Measurements from ENCODE around the gene LRRC8D. TPM values are rescaled to one million over a fixed set of nuclear protein-coding genes. Genes with fewer than 3 reads are reported as not detected.

LRRC8D gene
- total RNA-seq, 1 donor from 2014 or later, result 42.1 TPM

DNA sequence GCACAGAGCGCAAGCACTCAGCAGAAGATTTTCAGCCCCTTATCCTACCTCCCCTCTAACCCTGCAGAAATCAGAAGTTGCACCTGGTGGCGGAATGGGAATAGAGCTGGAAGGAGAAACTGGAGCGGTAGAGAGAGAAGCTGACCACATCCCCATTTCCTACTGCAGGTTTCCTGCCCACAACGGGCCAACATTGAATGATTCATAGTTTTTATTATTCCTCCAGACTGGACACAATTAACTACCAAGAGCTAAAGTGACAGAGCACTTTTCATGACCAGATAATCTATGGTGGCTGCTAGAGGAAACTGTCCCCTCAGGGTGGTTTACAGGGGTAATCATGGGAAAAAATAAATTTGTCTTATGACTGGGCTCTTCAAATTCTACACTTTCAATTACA, 21.3 kb upstream of the LRRC8D start:
- no peaks in the 10 kb centered on the region for H3K36me3 Mint-ChIP-seq (ENCODE audit: insufficient read depth)
- DNase-seq (ENCODE audit: low spot score, unreplicated experiment), result no peak

DNA sequence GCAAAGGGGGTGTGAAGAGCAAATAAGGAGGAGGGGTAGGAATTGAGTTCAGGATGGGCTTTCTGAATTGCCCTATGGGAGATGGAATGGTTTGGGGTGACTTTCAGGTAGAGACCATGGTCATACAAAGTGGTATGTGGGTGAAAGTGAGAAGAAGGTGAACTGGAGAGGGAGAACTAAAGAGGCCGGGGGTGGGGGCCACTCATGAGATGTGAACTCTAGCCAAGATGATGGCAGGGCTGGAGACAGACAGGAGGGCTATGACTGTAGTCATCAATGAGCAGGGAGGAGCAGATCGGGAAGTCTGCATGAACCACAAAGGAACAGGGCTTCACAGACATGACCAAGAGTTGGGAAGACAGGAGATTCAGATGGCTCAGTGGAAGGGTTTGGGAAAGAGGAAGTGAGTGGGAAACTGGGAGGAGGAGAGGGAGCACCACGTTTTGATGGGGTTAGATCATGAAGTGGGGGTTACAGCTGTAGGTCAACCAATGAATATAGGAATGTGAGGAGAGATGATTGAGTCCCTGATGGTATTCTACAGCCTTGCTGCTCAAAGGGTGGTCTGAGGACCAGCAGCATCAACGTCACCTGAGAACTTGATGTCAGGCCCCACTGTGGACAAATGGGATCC, 20.7 kb upstream of the LRRC8D start:
- H3K27me3 Mint-ChIP-seq, result no peaks in the 10 kb centered on the region
- TF ChIP-seq, protein P1, sequence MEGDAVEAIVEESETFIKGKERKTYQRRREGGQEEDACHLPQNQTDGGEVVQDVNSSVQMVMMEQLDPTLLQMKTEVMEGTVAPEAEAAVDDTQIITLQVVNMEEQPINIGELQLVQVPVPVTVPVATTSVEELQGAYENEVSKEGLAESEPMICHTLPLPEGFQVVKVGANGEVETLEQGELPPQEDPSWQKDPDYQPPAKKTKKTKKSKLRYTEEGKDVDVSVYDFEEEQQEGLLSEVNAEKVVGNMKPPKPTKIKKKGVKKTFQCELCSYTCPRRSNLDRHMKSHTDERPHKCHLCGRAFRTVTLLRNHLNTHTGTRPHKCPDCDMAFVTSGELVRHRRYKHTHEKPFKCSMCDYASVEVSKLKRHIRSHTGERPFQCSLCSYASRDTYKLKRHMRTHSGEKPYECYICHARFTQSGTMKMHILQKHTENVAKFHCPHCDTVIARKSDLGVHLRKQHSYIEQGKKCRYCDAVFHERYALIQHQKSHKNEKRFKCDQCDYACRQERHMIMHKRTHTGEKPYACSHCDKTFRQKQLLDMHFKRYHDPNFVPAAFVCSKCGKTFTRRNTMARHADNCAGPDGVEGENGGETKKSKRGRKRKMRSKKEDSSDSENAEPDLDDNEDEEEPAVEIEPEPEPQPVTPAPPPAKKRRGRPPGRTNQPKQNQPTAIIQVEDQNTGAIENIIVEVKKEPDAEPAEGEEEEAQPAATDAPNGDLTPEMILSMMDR (IDR thresholded peaks at IDR 0.05; ENCODE audit: unreplicated experiment), result no peak
- H3K27ac Mint-ChIP-seq, result no peak overlapping the region
- no peak overlapping the region for H3K4me3 Mint-ChIP-seq (ENCODE audit: low read depth)
- H3K4me1 Mint-ChIP-seq (ENCODE audit: low read depth), result peaks cover 1% of the 10 kb centered on the region
- DNase-seq (ENCODE audit: low spot score, unreplicated experiment), result no peak
- no peaks in the 10 kb centered on the region for H3K36me3 Mint-ChIP-seq (ENCODE audit: insufficient read depth)
- H3K9me3 Mint-ChIP-seq (ENCODE audit: low read depth), result no peaks in the 10 kb centered on the region

More for the DNA sequence above, 21.3 kb upstream of the LRRC8D start:
- no peak overlapping the region for H3K4me3 Mint-ChIP-seq (ENCODE audit: low read depth)
- no peaks in the 10 kb centered on the region for H3K9me3 Mint-ChIP-seq (ENCODE audit: low read depth)
- no peak overlapping the region for H3K27ac Mint-ChIP-seq
- no peaks in the 10 kb centered on the region for H3K27me3 Mint-ChIP-seq
- H3K4me1 Mint-ChIP-seq (ENCODE audit: low read depth), result peaks cover 1% of the 10 kb centered on the region
- TF ChIP-seq, protein P1 (IDR thresholded peaks at IDR 0.05; ENCODE audit: unreplicated experiment), result no peak

DNA sequence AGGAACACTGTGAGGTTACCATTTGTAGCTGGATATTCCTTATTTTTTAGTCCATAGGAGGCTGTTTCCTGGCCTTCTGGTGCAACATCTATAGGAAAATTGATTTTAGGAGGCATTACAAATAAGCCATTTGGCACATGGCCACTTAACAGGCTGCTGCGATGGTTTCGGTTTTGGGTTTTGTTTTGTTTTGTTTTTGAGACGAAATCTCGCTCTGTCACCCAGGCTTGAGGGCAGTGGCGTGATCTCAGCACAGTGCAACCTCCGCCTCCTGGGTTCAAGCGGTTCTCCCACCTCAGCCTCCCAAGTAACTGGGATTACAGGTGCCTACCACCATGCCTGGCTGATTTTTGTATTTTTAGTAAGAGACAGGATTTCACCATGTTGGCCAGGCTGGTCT, 20.1 kb upstream of the LRRC8D start:
- H3K4me1 Mint-ChIP-seq (ENCODE audit: low read depth), result peaks cover 1% of the 10 kb centered on the region
- no peaks in the 10 kb centered on the region for H3K9me3 Mint-ChIP-seq (ENCODE audit: low read depth)
- no peak overlapping the region for H3K27ac Mint-ChIP-seq
- no peak for DNase-seq (ENCODE audit: low spot score, unreplicated experiment)
- H3K36me3 Mint-ChIP-seq (ENCODE audit: insufficient read depth), result no peaks in the 10 kb centered on the region
- TF ChIP-seq, protein P1 (IDR thresholded peaks at IDR 0.05; ENCODE audit: unreplicated experiment), result no peak
- H3K27me3 Mint-ChIP-seq, result no peaks in the 10 kb centered on the region
- no peak overlapping the region for H3K4me3 Mint-ChIP-seq (ENCODE audit: low read depth)

DNA sequence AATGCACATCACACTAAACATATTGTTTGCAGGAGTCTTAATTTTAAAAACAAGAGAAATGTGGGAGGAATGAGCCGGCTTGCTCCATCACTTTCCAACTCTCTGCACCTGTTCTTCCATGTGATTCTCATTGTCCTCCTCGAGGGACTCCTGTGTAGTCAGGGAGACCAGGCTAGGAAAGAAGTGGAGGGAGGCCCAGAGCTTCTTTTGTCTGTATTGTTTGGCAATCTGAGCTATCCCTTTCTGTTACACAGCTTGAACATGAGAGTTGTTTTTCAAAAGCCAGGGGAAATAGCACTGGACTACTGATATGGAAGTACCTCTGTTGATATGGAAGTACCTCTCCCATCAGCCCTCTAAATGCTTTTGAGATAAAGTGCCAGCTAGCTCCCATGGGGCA, 18.8 kb upstream of the LRRC8D start:
- Mint-ChIP-seq H3K4me3 (ENCODE audit: low read depth) (no peak overlapping the region), H3K9me3 (ENCODE audit: low read depth) (no peaks in the 10 kb centered on the region), H3K27ac (no peak overlapping the region), H3K27me3 (no peaks in the 10 kb centered on the region), H3K36me3 (ENCODE audit: insufficient read depth) (no peaks in the 10 kb centered on the region), H3K4me1 (ENCODE audit: low read depth) (peaks cover 1% of the 10 kb centered on the region)
- DNase-seq (ENCODE audit: low spot score, unreplicated experiment), result no peak
- TF ChIP-seq, protein P1 (IDR thresholded peaks at IDR 0.05; ENCODE audit: unreplicated experiment), result no peak

DNA sequence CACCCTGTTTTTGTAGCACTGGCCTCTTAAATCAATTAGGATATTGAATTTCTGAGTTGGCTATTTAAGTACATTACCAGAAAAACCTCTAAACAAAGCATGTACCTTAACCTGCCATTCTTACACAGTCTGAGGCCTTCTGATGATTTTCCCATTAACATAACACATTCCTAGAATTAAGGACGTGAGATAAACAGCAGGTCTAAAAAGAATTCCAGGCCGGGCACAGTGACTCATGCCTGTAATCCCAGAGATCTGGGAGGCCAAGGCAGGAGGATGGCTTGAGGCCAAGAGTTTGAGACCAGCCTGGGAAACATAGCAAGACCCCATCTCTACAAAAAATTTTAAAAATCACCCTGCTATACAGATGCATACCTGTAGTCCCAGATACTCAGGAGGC, 18.0 kb upstream of the LRRC8D start:
- no peaks in the 10 kb centered on the region for H3K27me3 Mint-ChIP-seq
- no peaks in the 10 kb centered on the region for H3K36me3 Mint-ChIP-seq (ENCODE audit: insufficient read depth)

More for the DNA sequence above, 18.0 kb upstream of the LRRC8D start:
- DNase-seq (ENCODE audit: low spot score, unreplicated experiment), result no peak
- TF ChIP-seq, protein P1 (IDR thresholded peaks at IDR 0.05; ENCODE audit: unreplicated experiment), result no peak
- Mint-ChIP-seq H3K9me3 (ENCODE audit: low read depth) (no peaks in the 10 kb centered on the region), H3K27ac (no peak overlapping the region), H3K4me3 (ENCODE audit: low read depth) (no peak overlapping the region), H3K4me1 (ENCODE audit: low read depth) (peaks cover 1% of the 10 kb centered on the region)

Measured in progenitor cell of endocrine pancreas (in vitro differentiated cells).